Stimulated activated effector memory CD8-positive, alpha-beta T cell treated with anti-CD3 and anti-CD28 coated beads, Interleukin-12 subunit alpha, Interleukin-12 subunit beta, amount 100 ng/mL, for 72 hours (primary cell): Measurements from ENCODE around the gene MBD6.
A peak's percentile ranks its signal among the peaks of the same experiment; 100 is the strongest.
"Not testable (repeated sequence)": the region's sequence is repeated elsewhere in the genome, so short reads cannot be mapped to it uniquely, and the experiment has no call there.

Experiments
- ATAC-seq: fragments of 150-1000 bp; cut with Tn5 transposase; 2 replicates; pipeline ENCODE4 v1.10.0; 2021
- DNase-seq, 2 donors: peaks; one replicate each; pipeline ENCODE4 v3.0.0; 2021 to 2022; ENCODE audit warnings: low spot score in 2 of 2
- H3K27ac Mint-ChIP-seq: one replicate; pipeline ENCODE4 v1.8.0; 2022; ENCODE audit warnings: mild to moderate bottlenecking, mixed read lengths
- H3K36me3 Mint-ChIP-seq: one replicate; pipeline ENCODE4 v1.8.0; 2022; ENCODE audit warnings: mild to moderate bottlenecking, mixed read lengths
- H3K4me1 Mint-ChIP-seq: one replicate; pipeline ENCODE4 v1.8.0; 2022; ENCODE audit warnings: mixed read lengths
- H3K4me3 Mint-ChIP-seq: one replicate; pipeline ENCODE4 v1.8.0; 2022; ENCODE audit warnings: mild to moderate bottlenecking, mixed read lengths
- H3K9me3 Mint-ChIP-seq: one replicate; pipeline ENCODE4 v1.8.0; 2022; ENCODE audit warnings: mixed read lengths

The MBD6 gene

DNA sequence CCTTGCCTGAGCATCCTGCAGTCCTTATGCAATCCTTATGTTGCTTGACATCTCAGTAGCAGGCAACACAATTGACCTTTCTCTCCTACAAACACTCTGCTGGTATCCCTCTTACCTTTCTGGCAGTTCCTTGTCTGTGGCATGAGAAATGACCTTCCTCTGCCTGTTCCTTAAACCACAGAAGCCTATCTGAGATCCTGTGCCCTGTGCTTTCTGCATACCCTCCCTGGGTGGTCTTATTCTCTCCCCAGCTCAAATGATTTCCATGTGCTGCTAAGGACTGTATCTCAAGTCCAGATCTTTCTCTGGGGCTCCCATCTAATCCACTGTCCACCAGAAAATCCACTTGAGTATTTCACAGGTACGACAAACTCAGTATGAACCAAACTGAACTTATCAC lies 41.0 kb upstream of the MBD6 start:
- Mint-ChIP-seq H3K9me3 (no peaks in the 10 kb centered on the region), H3K27ac (peak overlapping the region; percentile 99), H3K36me3 (peaks cover 36% of the 10 kb centered on the region), H3K4me3 (peak overlapping the region; percentile 1), H3K4me1 (peaks cover 53% of the 10 kb centered on the region)
- no peak for ATAC-seq
- DNase-seq: no peak

DNA sequence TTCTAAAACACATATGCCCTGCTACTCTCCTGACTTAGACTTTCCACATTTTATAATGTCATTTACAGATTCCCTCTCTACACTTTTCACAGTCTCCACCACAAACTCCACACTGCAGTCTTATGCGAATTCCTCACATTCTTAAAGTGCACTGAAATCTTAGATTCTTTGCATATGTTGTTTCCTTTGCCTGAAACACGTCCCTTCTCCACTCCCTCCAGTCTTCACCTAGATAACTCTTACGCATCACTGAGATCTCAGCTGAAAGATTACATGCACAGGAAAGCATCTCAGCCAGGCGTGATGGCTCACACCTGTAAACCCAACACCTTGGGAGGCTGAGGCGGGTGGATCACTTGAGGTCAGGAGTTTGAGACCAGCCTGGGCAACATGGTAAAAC lies 39.2 kb upstream of the MBD6 start:
- no peak overlapping the region for H3K4me3 Mint-ChIP-seq
- peaks cover 35% of the 10 kb centered on the region for H3K36me3 Mint-ChIP-seq
- no peak for DNase-seq
- H3K27ac Mint-ChIP-seq: no peak overlapping the region
- no peak for ATAC-seq
- peaks cover 37% of the 10 kb centered on the region for H3K4me1 Mint-ChIP-seq
- no peaks in the 10 kb centered on the region for H3K9me3 Mint-ChIP-seq

DNA sequence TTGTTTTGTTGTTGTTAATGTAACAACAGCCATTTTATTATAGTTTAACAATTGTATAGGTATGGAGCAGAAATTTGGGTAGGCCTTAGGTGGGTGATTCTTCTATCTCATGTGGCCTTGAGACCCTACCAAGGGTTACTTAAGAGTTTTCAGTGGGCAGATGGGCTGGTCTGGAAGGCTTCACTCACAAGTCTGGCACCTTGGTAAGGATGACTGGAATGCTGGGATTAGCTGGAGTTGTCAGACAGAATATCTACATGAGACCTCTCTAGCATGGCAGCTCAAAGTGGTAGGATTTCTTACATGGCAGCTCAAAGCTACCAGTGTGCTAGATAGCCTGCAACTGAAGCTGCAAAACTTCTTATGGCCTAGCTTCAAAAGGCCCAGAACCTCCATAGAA lies 36.9 kb upstream of the MBD6 start:
- no peak overlapping the region for H3K27ac Mint-ChIP-seq
- H3K4me1 Mint-ChIP-seq: peaks cover 37% of the 10 kb centered on the region
- H3K4me3 Mint-ChIP-seq: no peak overlapping the region
- H3K36me3 Mint-ChIP-seq: peaks cover 39% of the 10 kb centered on the region
- no peak for ATAC-seq
- DNase-seq: no peak
- H3K9me3 Mint-ChIP-seq: no peaks in the 10 kb centered on the region

- Mint-ChIP-seq H3K4me3 (peak overlapping the region; percentile 88), H3K27ac (peak overlapping the region; percentile 94), H3K4me1 (peaks cover 34% of the 10 kb centered on the region), H3K9me3 (no peaks in the 10 kb centered on the region), H3K36me3 (peaks cover 53% of the 10 kb centered on the region)
- ATAC-seq: no peak
- no peak for DNase-seq
Observed at GRCh38 chr12:57487055-57487596, 35.5 kb upstream of the MBD6 start.

DNA sequence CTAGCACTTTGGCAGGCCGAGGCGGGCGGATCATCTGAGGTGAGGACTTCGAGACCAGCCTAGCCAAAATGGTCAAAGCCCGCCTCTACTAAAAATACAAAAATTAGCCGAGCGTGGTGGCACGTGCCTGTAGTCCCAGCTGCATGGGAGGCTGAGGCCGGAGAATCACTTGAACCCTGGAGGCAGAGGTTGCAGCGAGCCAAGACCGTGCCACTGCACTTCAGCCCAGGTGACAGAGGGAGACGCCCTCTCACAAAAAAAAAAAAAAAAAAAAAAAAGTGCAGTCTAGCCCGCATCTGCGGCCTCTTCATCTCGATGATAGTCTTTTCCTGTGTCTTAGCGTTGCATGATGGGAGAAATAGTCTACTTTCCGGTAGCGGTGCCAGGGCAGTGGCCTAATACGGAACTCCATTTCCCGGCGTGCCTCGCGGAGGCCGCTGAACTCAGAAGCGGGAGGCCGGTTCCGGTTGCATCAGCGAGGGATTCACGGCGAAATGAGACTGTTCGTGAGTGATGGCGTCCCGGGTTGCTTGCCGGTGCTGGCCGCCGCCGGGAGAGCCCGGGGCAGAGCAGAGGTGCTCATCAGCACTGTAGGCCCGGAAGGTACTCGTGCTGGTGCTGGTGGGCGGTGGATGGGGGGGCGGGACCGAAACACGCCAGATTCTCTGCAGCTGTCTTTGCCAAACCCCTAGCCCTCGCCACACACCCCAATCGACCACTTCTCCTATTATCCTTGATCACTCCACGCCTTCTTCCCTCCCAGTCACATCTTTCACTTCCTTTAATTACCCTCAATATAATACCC lies 34.8 kb upstream of the MBD6 start, which contains the start of gene MARS1:
TSS of gene MARS1 (plus strand) at position 472 of the 805 bp plus-strand sequence. CDS start at position 495, 23 bp downstream.
- ATAC-seq (peak; percentile 98), DNase-seq (peak; percentile 79 to 91)
- Mint-ChIP-seq H3K36me3 (peaks cover 60% of the 10 kb centered on the region), H3K9me3 (no peaks in the 10 kb centered on the region), H3K4me3 (peak within 1 kb of the TSS; percentile 88), H3K27ac (peak within 1 kb of the TSS; percentile 94), H3K4me1 (peaks cover 37% of the 10 kb centered on the region)

GRCh38 chr12:57488402-57489156 lies 34.0 kb upstream of the MBD6 start:
- ATAC-seq (no peak), DNase-seq (no peak)
- Mint-ChIP-seq H3K27ac (peak overlapping the region; percentile 94), H3K9me3 (no peaks in the 10 kb centered on the region), H3K4me1 (peaks cover 40% of the 10 kb centered on the region), H3K36me3 (peaks cover 65% of the 10 kb centered on the region), H3K4me3 (peak overlapping the region; percentile 88)

GRCh38 chr12:57489157-57489641 lies 33.4 kb upstream of the MBD6 start:
- H3K4me3 Mint-ChIP-seq: peak overlapping the region; percentile 88
- ATAC-seq: no peak
- no peaks in the 10 kb centered on the region for H3K9me3 Mint-ChIP-seq
- peak overlapping the region; percentile 94 for H3K27ac Mint-ChIP-seq
- peaks cover 70% of the 10 kb centered on the region for H3K36me3 Mint-ChIP-seq
- no peak for DNase-seq
- peaks cover 40% of the 10 kb centered on the region for H3K4me1 Mint-ChIP-seq

DNA sequence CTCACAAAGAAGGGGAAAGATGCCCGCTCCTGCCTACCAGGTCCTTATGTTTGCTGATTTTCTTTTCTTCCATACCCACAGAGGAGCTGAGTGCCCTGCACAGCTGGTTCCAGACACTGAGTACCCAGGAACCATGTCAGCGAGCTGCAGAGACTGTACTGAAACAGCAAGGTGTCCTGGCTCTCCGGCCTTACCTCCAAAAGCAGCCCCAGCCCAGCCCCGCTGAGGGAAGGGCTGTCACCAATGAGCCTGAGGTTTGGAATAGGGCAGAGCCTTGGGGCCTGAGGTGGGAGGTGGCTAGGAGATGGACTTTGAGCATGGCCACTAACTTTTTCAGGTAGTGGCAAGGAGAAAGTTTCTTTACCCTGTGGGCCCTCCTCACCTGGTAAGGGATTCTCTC lies 32.5 kb upstream of the MBD6 start:
- Mint-ChIP-seq H3K27ac (peak overlapping the region; percentile 94), H3K36me3 (peaks cover 80% of the 10 kb centered on the region), H3K4me3 (no peak overlapping the region)

GRCh38 chr12:57491393-57492280 lies 31.0 kb upstream of the MBD6 start:
- DNase-seq (no peak), ATAC-seq (no peak)
- Mint-ChIP-seq H3K4me1 (peaks cover 40% of the 10 kb centered on the region), H3K27ac (no peak overlapping the region), H3K4me3 (no peak overlapping the region), H3K36me3 (peaks cover 95% of the 10 kb centered on the region), H3K9me3 (no peaks in the 10 kb centered on the region)

More for the DNA sequence above, 32.5 kb upstream of the MBD6 start:
- no peaks in the 10 kb centered on the region for H3K9me3 Mint-ChIP-seq
- ATAC-seq: no peak
- H3K4me1 Mint-ChIP-seq: peaks cover 40% of the 10 kb centered on the region
- no peak for DNase-seq

- Mint-ChIP-seq H3K36me3 (peaks cover 97% of the 10 kb centered on the region), H3K4me1 (peaks cover 30% of the 10 kb centered on the region)
- H3K9me3 Mint-ChIP-seq, H3K27ac Mint-ChIP-seq, H3K4me3 Mint-ChIP-seq, DNase-seq, ATAC-seq: not testable (repeated sequence)
Observed at GRCh38 chr12:57495051-57495701, 27.4 kb upstream of the MBD6 start.

GRCh38 chr12:57496822-57497221 lies 25.8 kb upstream of the MBD6 start:
- peaks cover 97% of the 10 kb centered on the region for H3K36me3 Mint-ChIP-seq
- peak; percentile 59 for ATAC-seq
- no peak for DNase-seq
- H3K9me3 Mint-ChIP-seq: no peaks in the 10 kb centered on the region
- H3K4me1 Mint-ChIP-seq: peaks cover 17% of the 10 kb centered on the region
- peak overlapping the region; percentile 36 for H3K27ac Mint-ChIP-seq
- no peak overlapping the region for H3K4me3 Mint-ChIP-seq

- peak overlapping the region; percentile 49 for H3K27ac Mint-ChIP-seq
- H3K4me1 Mint-ChIP-seq: peaks cover 21% of the 10 kb centered on the region
- DNase-seq (no peak), ATAC-seq (no peak)
- peaks cover 97% of the 10 kb centered on the region for H3K36me3 Mint-ChIP-seq
- H3K4me3 Mint-ChIP-seq: no peak overlapping the region
- no peaks in the 10 kb centered on the region for H3K9me3 Mint-ChIP-seq
Observed at GRCh38 chr12:57497223-57498131, 25.1 kb upstream of the MBD6 start.

GRCh38 chr12:57498132-57498502 lies 24.5 kb upstream of the MBD6 start:
- H3K4me1 Mint-ChIP-seq: peaks cover 15% of the 10 kb centered on the region
- DNase-seq (no peak), ATAC-seq (no peak)
- H3K27ac Mint-ChIP-seq: peak overlapping the region; percentile 49
- H3K36me3 Mint-ChIP-seq: peaks cover 97% of the 10 kb centered on the region
- no peaks in the 10 kb centered on the region for H3K9me3 Mint-ChIP-seq
- no peak overlapping the region for H3K4me3 Mint-ChIP-seq
